ENCODE data around the gene LYZL6. TPM values are rescaled to one million over a fixed set of nuclear protein-coding genes. Genes with fewer than 3 reads are reported as not detected.

Gene LYZL6
- total and polyA plus RNA-seq, 2 of the 8 experiments (the other 6 are each of a cell fraction or from before 2014, with no cell fraction given) = not detected

DNA sequence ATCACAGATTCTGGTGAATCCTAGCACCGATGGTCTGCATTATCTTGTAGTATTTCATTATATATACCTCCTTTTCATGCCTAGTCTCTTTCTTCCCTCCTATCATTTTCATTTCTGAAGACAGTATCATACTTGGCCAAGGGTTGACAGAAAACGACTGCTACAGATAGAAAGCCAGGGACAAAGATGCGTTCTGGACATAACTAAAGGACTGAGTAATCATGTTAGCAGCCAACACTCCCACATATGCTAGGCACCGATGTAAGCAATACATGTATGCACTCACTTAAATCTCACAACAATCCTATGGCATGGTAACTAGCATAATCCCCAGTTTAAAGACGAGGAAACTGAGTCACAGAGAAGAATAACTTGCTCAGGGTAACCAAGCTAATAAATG, 35.8 kb downstream of the LYZL6 start:
- FAIRE-seq = no peak
- TF ChIP-seq RAD21 (IDR thresholded peaks at IDR 0.05 in 1 of 2, conservative IDR thresholded peaks at IDR 0.05 in 1 of 2; ENCODE audit: low read depth in 2 of 2, low read length in 2 of 2) (no peak), RFX5 (IDR thresholded peaks at IDR 0.05; ENCODE audit: borderline replicate concordance, low read depth, low read length) (no peak), SP2 (IDR thresholded peaks at IDR 0.05; ENCODE audit: low read length) (no peak)

More for the DNA sequence above, 35.8 kb downstream of the LYZL6 start:
- Histone ChIP-seq H3K14ac (ENCODE audit: insufficient read length) (no peak overlapping the region), H2BK120ac (replicated peaks; ENCODE audit: low read depth, low read length) (no peak overlapping the region), H3K4me3 (ENCODE audit: extremely low read depth in 1 of 4, insufficient read depth in 2 of 4, low read depth in 3 of 4, low read length in 4 of 4) (no peak overlapping the region), H2AK5ac (ENCODE audit: low read depth, low read length) (no peak overlapping the region), H3K4me1 (replicated peaks in 1 of 4; ENCODE audit: control insufficient read depth in 3 of 4, insufficient read depth in 4 of 4, low read length in 3 of 4) (no peaks in the 10 kb centered on the region), H2AFZ (ENCODE audit: low read length) (no peak overlapping the region), H2BK5ac (ENCODE audit: low read depth, low read length) (no peak overlapping the region), H4K20me1 (replicated peaks in 1 of 2; ENCODE audit: control insufficient read depth in 1 of 2, insufficient read depth in 2 of 2, low read length in 2 of 2) (no peaks in the 10 kb centered on the region), H2BK15ac (ENCODE audit: low read length) (no peak overlapping the region), H3K27me3 (replicated peaks in 1 of 4; ENCODE audit: control insufficient read depth in 3 of 4, extremely low read depth in 1 of 4, insufficient read depth in 3 of 4, low read length in 3 of 4) (no peaks in the 10 kb centered on the region), H3K79me1 (ENCODE audit: low read depth, low read length) (no peaks in the 10 kb centered on the region), H4K8ac (ENCODE audit: extremely low read depth, insufficient read depth, low read length) (no peak overlapping the region), H3K9me3 (ENCODE audit: insufficient read depth in 2 of 2, low read depth in 1 of 2, low read length in 1 of 2) (peaks cover 4 to 6% of the 10 kb centered on the region in 2 experiments; a peak in 2 of 4 replicates), H2BK12ac (ENCODE audit: low read depth, low read length) (no peak overlapping the region), H3K18ac (ENCODE audit: extremely low read depth, low read length) (no peak overlapping the region), H3K23ac (ENCODE audit: insufficient read length) (no peak overlapping the region), H3K9ac (replicated peaks in 1 of 4; ENCODE audit: extremely low read depth in 1 of 4, low read depth in 3 of 4, low read length in 3 of 4) (no peak overlapping the region), H3K27ac (ENCODE audit: low read depth, low read length) (no peak overlapping the region), H2BK20ac (ENCODE audit: low read length) (no peak overlapping the region), H3K56ac (replicated peaks; ENCODE audit: insufficient read length, low read depth, low read length) (no peak overlapping the region), H3K23me2 (ENCODE audit: low read depth, low read length) (no peaks in the 10 kb centered on the region), H4K5ac (ENCODE audit: insufficient read length, low read depth, low read length) (no peak overlapping the region), H3K4me2 (ENCODE audit: insufficient read depth in 1 of 2, low read depth in 2 of 2, low read length in 2 of 2) (no peak overlapping the region), H3K4ac (replicated peaks; ENCODE audit: insufficient read length, low read depth, low read length) (no peak overlapping the region), H4K91ac (replicated peaks; ENCODE audit: insufficient read length, low read length) (no peak overlapping the region), H3K36me3 (ENCODE audit: control insufficient read depth in 2 of 4, insufficient read depth in 4 of 4, low read length in 3 of 4) (no peaks in the 10 kb centered on the region; a peak in 2 of 8 replicates), H3K79me2 (ENCODE audit: control insufficient read depth in 1 of 2, insufficient read depth in 2 of 2, low read length in 2 of 2) (no peaks in the 10 kb centered on the region; a peak in 1 of 4 replicates)
- 87% methylated on average over 5 of the region's 5 CpGs; no CpG with 5 or more reads in 1 of the 2 experiments for WGBS, 2 experiments (ENCODE audit: extremely low coverage in 1 of 2, insufficient coverage in 1 of 2, insufficient read length in 1 of 2, insufficient replicate concordance in 2 of 2, low coverage in 1 of 2, low lambda C conversion rate in 2 of 2, missing lambda C conversion rate in 1 of 2)
- POLR2A ChIA-PET (ENCODE audit: partially characterized antibody) = no interaction called here
- CTCF ChIA-PET (ENCODE audit: partially characterized antibody) = no interaction called here
- no peak for DNase-seq (ENCODE audit: low read depth in 1 of 2, low spot score in 2 of 2)
